ENCODE measurements around the gene FGD5. TPM values are rescaled to one million over a fixed set of nuclear protein-coding genes. Genes with fewer than 3 reads are reported as not detected.

The FGD5 gene
- total and polyA plus RNA-seq, 2 experiments from 2014 or later: 7.4 to 12.2 TPM

- TF ChIP-seq ZNF462 (CRISPR knock-in tag; IDR thresholded peaks at IDR 0.05) (no peak), ZNF331 (CRISPR knock-in tag; IDR thresholded peaks at IDR 0.05; ENCODE audit: low read depth) (no peak), POLR2AphosphoS5 (IDR thresholded peaks at IDR 0.05; ENCODE audit: low read depth) (no peak), CTCF (conservative IDR thresholded peaks at IDR 0.05; ENCODE audit: low read depth in 2 of 2) (no peak), STAT1 (IDR thresholded peaks at IDR 0.05; ENCODE audit: unreplicated experiment) (no peak), CREB1 (CRISPR knock-in tag; IDR thresholded peaks at IDR 0.05; ENCODE audit: low read depth) (no peak), NANOG (IDR thresholded peaks at IDR 0.05; ENCODE audit: borderline replicate concordance) (no peak), ETS1 (IDR thresholded peaks at IDR 0.05) (no peak), ZNF114 (CRISPR knock-in tag; IDR thresholded peaks at IDR 0.05) (no peak), EZH2phosphoT487 (IDR thresholded peaks at IDR 0.05; ENCODE audit: unreplicated experiment) (no peak), JUNB (IDR thresholded peaks at IDR 0.05; ENCODE audit: unreplicated experiment) (no peak), EZH2 (IDR thresholded peaks at IDR 0.05; ENCODE audit: low read depth, unreplicated experiment) (no peak)
Observed at GRCh38 chr3:14885307-14885706, 66.5 kb downstream of the FGD5 start (continued).
